Astrocyte of the cerebellum (primary cell): ENCODE measurements around the gene ZFAND3.

ENCODE experiments used
- DNase-seq: peaks from one replicate; pipeline ENCODE4 v3.0.0-alpha.2; 2011; ENCODE audit warnings: low read depth
- H3K4me3 ChIP-seq: 2 replicates; pipeline ENCODE4 v1.5.1; 2011; ENCODE audit warnings: mild to moderate bottlenecking, low read depth, low read length, moderate library complexity
- in situ Hi-C: cut with HindIII; loops from 2 replicates; pipeline ENCODE4 v1.10.0; 2017; ENCODE audit warnings: low sequenced_read_pairs
- TF ChIP-seq, protein P1 (sequence below): IDR thresholded peaks from 2 replicates; pipeline ENCODE4 v1.5.1; 2012; ENCODE audit warnings: low read length, low read depth, moderate library complexity, mild to moderate bottlenecking; ENCODE audit errors: missing control alignments

Gene ZFAND3

DNA sequence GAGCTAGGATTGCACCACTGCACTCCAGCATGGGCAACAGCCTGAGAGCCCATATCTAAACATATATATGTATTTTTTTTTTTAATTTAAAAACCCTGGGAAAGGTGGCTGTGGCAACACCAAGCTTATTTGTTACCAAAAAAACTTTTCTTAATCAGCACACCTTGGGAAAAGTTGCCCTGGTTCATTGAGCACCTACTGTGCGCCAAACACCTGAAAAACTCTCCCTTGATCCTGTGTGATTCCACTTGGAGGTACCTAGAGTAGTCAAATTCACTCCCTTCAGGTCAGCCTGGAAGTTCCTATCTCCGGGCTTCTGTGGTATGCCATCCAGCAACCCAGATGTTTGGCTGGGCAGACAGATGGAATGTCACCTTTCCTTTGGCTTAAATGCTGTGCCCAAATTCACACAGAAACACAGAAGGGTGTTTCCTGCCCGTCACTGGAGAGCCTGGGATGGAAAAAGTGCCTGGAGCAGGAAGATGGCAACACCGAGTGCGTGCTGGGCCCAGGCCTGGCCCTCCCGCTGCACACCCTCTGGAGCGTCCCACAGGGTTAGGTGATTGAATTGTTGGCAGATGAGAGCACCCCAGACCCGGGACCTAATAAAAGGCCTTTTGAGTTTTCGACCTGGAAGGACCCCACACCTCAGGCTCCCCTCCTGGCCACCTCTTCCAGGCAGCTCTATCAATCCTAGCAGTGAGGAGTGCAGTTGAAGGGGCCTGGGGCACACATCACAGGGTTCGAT lies 337.5 kb downstream of the ZFAND3 start:
- in situ Hi-C loops = loop anchor here (10.0 kb wide), 1 partner anchor 118 kb away; no protein-coding TSS in a partner anchor
- TF ChIP-seq, protein P1, sequence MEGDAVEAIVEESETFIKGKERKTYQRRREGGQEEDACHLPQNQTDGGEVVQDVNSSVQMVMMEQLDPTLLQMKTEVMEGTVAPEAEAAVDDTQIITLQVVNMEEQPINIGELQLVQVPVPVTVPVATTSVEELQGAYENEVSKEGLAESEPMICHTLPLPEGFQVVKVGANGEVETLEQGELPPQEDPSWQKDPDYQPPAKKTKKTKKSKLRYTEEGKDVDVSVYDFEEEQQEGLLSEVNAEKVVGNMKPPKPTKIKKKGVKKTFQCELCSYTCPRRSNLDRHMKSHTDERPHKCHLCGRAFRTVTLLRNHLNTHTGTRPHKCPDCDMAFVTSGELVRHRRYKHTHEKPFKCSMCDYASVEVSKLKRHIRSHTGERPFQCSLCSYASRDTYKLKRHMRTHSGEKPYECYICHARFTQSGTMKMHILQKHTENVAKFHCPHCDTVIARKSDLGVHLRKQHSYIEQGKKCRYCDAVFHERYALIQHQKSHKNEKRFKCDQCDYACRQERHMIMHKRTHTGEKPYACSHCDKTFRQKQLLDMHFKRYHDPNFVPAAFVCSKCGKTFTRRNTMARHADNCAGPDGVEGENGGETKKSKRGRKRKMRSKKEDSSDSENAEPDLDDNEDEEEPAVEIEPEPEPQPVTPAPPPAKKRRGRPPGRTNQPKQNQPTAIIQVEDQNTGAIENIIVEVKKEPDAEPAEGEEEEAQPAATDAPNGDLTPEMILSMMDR = no peak
- no peak overlapping the region for H3K4me3 ChIP-seq
- no peak for DNase-seq

DNA sequence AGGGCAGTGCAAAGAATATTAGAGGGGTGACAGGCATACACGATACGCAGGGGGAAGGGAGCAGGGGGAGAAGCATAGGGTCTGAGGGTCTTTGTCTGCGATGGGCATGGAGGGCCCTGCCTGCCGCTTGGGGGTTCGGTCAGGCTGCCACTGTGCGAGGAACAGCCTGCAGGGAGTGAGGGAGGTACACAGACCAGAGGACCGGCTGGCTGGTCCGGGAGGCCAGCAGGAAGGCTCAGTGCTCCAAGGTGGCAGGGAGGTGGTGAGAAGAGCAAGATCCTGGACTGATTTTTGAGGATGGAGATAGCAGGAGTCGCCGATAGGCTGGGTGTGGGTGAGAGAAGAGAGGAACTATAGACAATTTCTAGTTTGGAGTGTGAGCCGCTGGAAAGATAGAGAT lies 338.4 kb downstream of the ZFAND3 start:
- no peak for DNase-seq
- H3K4me3 ChIP-seq = no peak overlapping the region
- in situ Hi-C loops = loop anchor here (10.0 kb wide), 1 partner anchor 117 kb away; no protein-coding TSS in a partner anchor
- TF ChIP-seq, protein P1 = no peak

DNA sequence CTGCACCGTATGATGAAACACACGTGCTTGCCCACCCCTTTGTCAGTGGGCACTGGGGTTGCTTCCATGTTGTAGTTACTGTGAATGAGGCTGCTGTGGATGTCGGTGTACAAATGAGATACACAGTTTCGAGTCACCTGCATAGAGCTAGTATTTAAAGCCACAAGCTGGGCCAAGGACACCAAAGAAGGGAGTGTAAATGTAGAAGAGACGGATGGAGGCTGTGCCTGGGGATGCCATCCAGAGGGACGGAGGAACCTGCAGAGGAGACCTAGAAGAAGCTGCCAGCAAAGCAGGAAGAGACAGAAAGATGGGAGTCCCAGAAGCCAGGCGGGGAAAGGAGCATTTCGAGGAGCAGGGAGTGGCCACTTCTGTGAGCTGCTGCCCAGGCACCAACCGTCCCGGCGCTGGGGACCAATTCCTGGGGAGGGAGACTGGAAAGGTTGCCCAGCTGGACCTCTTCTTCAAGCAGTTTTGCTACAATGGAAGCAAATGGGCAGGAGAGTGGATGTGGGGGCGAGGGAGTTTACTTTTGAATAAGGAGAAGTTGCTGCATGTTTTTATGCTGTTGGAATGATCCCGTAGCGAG lies 339.3 kb downstream of the ZFAND3 start:
- DNase-seq = no peak
- TF ChIP-seq, protein P1 = no peak
- no peak overlapping the region for H3K4me3 ChIP-seq
- in situ Hi-C loops = loop anchor here (10.0 kb wide), 1 partner anchor 116 kb away; no protein-coding TSS in a partner anchor

DNA sequence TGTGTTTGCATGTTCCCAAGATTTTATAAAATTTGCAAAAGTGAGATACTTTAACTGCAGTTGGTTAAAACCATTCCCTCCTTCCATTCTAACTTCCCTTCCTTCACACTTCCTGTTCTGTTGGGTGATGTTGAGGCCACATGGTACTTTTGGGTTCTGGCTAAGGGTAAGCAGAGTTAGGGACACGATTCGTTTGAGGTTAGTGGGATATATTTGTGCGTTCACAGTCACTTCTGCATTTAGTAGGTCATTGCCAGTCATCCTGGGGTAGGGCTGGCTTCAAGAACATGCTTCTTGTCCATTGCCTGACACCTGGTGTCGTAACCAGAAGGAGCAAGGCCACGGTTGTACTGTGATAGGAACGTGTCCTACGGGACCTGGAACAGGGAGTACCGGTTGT lies 340.1 kb downstream of the ZFAND3 start:
- H3K4me3 ChIP-seq = no peak overlapping the region
- in situ Hi-C loops = loop anchor here (10.0 kb wide), 1 partner anchor 115 kb away; no protein-coding TSS in a partner anchor
- TF ChIP-seq, protein P1 = no peak
- DNase-seq = no peak

DNA sequence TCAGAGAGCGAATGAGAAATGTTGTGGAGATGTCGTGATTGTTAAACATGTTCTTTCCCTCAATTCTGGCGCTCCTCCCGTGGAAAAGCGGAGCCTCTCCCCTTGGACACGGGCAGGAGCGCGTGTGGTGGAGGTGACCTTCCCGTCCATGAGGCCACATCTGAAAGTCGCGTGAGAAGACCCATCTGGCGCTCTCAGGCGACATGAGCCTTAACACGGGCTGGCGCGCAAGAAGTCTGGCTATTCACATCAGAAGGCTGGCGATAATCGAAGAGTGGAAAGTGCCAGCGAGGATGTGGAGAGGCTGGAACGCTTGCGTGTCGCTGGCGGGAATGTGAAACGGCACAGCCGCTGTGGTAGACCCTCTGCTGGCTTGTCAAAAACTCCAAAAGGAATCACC lies 341.3 kb downstream of the ZFAND3 start:
- DNase-seq = no peak
- H3K4me3 ChIP-seq = no peak overlapping the region
- in situ Hi-C loops = no loop called here
- TF ChIP-seq, protein P1 = no peak

DNA sequence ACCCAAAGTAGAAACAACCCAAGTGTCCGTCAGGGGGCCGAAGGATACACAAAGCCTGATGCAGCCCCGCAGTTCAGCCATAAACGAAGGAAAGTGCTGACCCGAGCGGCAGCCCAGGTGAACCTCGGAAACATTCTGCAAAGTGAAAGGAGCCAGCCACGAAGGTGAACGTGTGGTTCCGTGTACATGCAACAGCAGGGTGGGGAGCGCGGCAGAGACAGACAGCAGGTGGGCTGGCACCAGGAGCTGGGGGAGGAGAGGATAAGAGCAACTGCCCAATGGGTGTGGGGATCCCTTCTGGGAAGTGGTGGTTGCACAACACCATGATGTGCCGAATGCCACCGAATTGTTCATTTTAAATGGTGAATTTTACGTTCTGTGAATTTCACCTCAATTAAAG lies 341.8 kb downstream of the ZFAND3 start:
- in situ Hi-C loops = no loop called here
- no peak overlapping the region for H3K4me3 ChIP-seq
- TF ChIP-seq, protein P1 = no peak
- DNase-seq = no peak
